Brain microvascular endothelial cell (primary cell): ENCODE results near the gene KRT20.
"Not testable (repeated sequence)": the region's sequence is repeated elsewhere in the genome, so short reads cannot be mapped to it uniquely, and the experiment has no call there.

Experiments
- DNase-seq: peaks from one replicate; pipeline ENCODE4 v3.0.0-alpha.2; 2020
- H3K27ac ChIP-seq: fragments of 250-450 bp; sonication (Bioruptor Pico); 2 replicates; pipeline ENCODE4 v1.5.1; 2020; ENCODE audit warnings: mild to moderate bottlenecking, moderate library complexity
- H3K27me3 ChIP-seq: fragments of 250-450 bp; sonication (Bioruptor Pico); replicated peaks from 2 replicates; pipeline ENCODE4 v1.5.1; 2020; ENCODE audit warnings: mild to moderate bottlenecking
- H3K36me3 ChIP-seq: fragments of 250-450 bp; sonication (Bioruptor Pico); replicated peaks from 2 replicates; pipeline ENCODE4 v1.5.1; 2020; ENCODE audit warnings: mild to moderate bottlenecking
- H3K4me3 ChIP-seq: 2 replicates; pipeline ENCODE4 v1.5.1; 2011; ENCODE audit warnings: low read depth, mild to moderate bottlenecking, control low read depth, low read length, moderate library complexity
- in situ Hi-C: cut with HindIII; loops from 2 replicates; pipeline ENCODE4 v1.10.0; 2017; ENCODE audit warnings: low sequenced_read_pairs, low pct_ligation_motif_present
- TF ChIP-seq, protein P1 (sequence below): IDR thresholded peaks from 2 replicates; pipeline ENCODE4 v1.5.1; 2011; ENCODE audit warnings: low read depth, mild to moderate bottlenecking, moderate library complexity, low read length, control low read depth, inconsistent platforms; ENCODE audit errors: missing control alignments

KRT20 gene

DNA sequence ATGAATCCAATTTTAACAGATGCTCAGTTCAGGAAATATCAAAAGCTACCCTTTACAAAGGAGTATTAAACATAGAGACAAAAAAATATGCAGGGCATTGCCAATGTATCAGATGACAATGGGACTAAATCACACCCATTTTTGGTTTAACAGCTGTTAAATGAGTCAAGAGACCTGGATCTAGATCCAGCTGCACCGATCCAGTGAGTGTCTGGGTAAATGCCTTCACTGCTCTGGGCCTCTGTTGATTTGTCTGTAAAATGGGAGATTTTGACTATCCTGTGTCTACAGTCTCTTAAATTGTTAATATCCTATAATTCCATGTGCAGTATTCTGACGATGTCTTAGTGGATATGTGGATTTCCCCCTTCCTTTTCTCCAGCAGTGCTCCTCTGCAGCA lies 36.0 kb upstream of the KRT20 start:
- Histone ChIP-seq H3K36me3 (no peaks in the 10 kb centered on the region), H3K27ac (no peak overlapping the region), H3K27me3 (no peaks in the 10 kb centered on the region), H3K4me3 (no peak overlapping the region)
- TF ChIP-seq, protein P1, sequence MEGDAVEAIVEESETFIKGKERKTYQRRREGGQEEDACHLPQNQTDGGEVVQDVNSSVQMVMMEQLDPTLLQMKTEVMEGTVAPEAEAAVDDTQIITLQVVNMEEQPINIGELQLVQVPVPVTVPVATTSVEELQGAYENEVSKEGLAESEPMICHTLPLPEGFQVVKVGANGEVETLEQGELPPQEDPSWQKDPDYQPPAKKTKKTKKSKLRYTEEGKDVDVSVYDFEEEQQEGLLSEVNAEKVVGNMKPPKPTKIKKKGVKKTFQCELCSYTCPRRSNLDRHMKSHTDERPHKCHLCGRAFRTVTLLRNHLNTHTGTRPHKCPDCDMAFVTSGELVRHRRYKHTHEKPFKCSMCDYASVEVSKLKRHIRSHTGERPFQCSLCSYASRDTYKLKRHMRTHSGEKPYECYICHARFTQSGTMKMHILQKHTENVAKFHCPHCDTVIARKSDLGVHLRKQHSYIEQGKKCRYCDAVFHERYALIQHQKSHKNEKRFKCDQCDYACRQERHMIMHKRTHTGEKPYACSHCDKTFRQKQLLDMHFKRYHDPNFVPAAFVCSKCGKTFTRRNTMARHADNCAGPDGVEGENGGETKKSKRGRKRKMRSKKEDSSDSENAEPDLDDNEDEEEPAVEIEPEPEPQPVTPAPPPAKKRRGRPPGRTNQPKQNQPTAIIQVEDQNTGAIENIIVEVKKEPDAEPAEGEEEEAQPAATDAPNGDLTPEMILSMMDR = no peak
- DNase-seq = no peak
- in situ Hi-C loops = no loop called here

DNA sequence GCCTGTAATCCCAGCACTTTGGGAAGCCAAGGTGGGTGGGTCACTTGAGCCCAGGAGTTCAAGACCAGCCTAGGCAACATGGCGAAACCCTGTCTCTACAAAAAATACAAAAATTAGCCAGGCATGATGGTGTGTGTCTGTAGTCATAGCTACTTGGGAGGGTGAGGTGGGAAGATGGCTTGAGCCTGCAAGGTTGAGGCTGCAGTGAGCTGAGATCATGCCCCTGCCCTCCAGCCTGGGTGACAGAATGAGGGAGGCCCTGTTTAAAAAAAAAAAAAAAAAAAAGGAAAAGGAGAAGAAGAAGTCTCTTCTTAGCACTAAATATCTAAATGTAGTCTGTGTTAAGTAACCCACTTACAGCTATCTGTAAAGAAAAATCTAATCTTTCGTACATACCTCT lies 32.1 kb upstream of the KRT20 start:
- DNase-seq, H3K36me3 ChIP-seq, H3K27ac ChIP-seq, H3K4me3 ChIP-seq, H3K27me3 ChIP-seq, in situ Hi-C loops: not testable (repeated sequence)

DNA sequence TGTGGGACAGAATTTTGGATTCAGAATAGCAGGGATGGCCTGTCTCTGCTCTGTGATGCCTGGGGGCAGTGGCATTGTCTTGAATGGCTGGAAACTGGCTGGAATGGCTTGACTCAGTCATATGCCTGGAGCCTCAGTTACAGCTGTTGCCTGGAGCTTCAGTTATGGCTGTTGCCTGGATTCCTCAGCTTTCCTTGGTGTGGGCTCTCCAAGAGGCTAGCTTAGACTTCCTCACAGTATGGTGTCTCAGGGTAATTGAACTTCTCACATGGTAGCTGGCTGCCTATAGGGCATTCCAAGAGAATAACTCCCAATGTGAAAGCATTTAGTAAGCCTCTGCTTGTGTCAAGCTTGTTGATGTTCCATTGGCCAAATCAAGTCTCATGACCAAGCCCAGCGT lies 31.3 kb upstream of the KRT20 start:
- in situ Hi-C loops = no loop called here
- no peak overlapping the region for H3K4me3 ChIP-seq
- DNase-seq = no peak
- no peaks in the 10 kb centered on the region for H3K27me3 ChIP-seq
- TF ChIP-seq, protein P1 = no peak
- H3K27ac ChIP-seq = peak overlapping the region; percentile 90
- no peaks in the 10 kb centered on the region for H3K36me3 ChIP-seq

DNA sequence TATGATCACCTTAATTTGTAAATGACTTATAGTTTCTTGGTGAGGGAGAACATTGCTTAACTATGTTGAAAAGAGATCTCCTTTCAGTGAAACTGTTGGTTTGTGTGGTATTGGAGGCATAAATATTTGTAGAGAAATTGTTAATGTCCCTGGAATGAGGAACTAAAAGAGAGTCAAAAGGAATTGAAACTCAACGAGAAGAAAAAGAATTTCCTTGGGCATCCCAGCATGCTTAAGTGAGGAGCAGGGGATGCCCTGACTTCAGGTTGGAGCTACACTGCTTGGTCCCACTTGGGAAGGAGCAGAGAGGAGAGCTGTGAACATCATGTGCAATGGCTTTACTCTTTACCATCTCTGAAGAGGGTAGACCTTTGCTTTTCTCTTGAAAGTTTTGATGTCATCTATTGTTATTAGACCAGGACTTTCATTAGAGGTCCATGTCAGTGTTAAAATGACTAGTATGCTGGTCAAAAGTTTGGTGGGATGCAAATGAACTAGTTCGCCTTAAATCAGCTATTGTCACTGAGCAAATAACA lies 30.7 kb upstream of the KRT20 start:
- no peak for DNase-seq
- Histone ChIP-seq H3K4me3 (no peak overlapping the region), H3K27ac (peak overlapping the region; percentile 90), H3K27me3 (no peaks in the 10 kb centered on the region), H3K36me3 (no peaks in the 10 kb centered on the region)
- TF ChIP-seq, protein P1 = no peak
- in situ Hi-C loops = no loop called here

DNA sequence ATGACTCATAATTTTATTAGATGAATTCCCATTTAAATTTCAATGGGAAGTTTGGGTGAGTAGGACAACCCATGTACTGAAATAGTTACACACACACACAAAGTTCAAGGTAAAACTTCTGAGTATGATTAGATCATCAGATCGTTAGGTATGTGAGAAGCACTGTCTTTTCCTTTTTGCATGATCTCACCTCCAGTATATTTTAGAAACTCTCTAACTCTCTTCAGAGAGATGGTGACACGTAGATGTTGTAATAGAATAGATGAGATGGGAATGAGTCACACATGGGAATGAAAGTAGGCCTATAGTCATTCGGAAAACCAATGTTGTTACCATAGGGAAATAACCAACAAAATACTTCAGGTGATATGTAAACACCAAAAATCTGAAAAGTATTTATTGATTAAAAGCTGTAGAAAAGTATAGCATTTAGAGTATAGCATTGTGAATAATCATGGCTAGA lies 30.2 kb upstream of the KRT20 start:
- Histone ChIP-seq H3K36me3 (no peaks in the 10 kb centered on the region), H3K4me3 (no peak overlapping the region), H3K27ac (peak overlapping the region; percentile 90), H3K27me3 (no peaks in the 10 kb centered on the region)
- in situ Hi-C loops = no loop called here
- DNase-seq = peak; percentile 81
- TF ChIP-seq, protein P1 = no peak

GRCh38 chr17:40914075-40914855 lies 29.2 kb upstream of the KRT20 start:
- Histone ChIP-seq H3K36me3 (no peaks in the 10 kb centered on the region), H3K27me3 (no peaks in the 10 kb centered on the region), H3K27ac (peak overlapping the region; percentile 90), H3K4me3 (no peak overlapping the region)
- TF ChIP-seq, protein P1 = no peak
- in situ Hi-C loops = no loop called here
- no peak for DNase-seq
